Natural killer cell (primary cell): ENCODE results near the gene BCAS1. TPM values are rescaled to one million over a fixed set of nuclear protein-coding genes. Genes with fewer than 3 reads are reported as not detected.

Experiments used
- ATAC-seq, 3 donors: fragments of 150-1000 bp in 2 of 3; fragments of 200-7000 bp in 1 of 3; cut with Tn5 transposase; 1 replicate in 1 of 3; 2 replicates in 2 of 3; pipeline ENCODE4 v1.10.0; 2021; ENCODE audit warnings: mild to moderate bottlenecking in 2 of 3, moderate library complexity in 2 of 3
- DNase-seq, 2 donors: peaks; one replicate each; pipeline versions ENCODE4 v3.0.0 to v3.0.0-alpha.2; 2013 to 2021; ENCODE audit warnings: mixed read lengths in 1 of 2
- H3K27ac ChIP-seq: one replicate; pipeline ENCODE4 v1.5.1; 2013; ENCODE audit warnings: mild to moderate bottlenecking, low read length
- H3K27me3 ChIP-seq: one replicate; pipeline ENCODE4 v1.6.1; 2013; ENCODE audit warnings: low read length; ENCODE audit not compliant: control insufficient read depth, insufficient read depth
- H3K36me3 ChIP-seq: one replicate; pipeline ENCODE4 v1.6.1; 2013; ENCODE audit warnings: low read length; ENCODE audit not compliant: control insufficient read depth, insufficient read depth
- H3K4me1 ChIP-seq: one replicate; pipeline ENCODE4 v1.6.1; 2013; ENCODE audit warnings: low read length; ENCODE audit not compliant: control insufficient read depth, insufficient read depth
- H3K4me3 ChIP-seq: one replicate; pipeline ENCODE4 v1.5.1; 2013; ENCODE audit warnings: low read length
- H3K9me3 ChIP-seq: one replicate; pipeline ENCODE4 v1.6.1; 2013; ENCODE audit warnings: low read length; ENCODE audit not compliant: control insufficient read depth, insufficient read depth
- H3K27ac Mint-ChIP-seq, 2 donors: one replicate each; pipeline ENCODE4 v1.8.0; 2022; ENCODE audit warnings: mild to moderate bottlenecking in 2 of 2, mixed read lengths in 2 of 2, moderate library complexity in 1 of 2
- H3K27me3 Mint-ChIP-seq, 2 donors: one replicate each; pipeline ENCODE4 v1.8.0; 2022; ENCODE audit warnings: low read depth in 2 of 2, mixed read lengths in 2 of 2
- H3K36me3 Mint-ChIP-seq: one replicate; pipeline ENCODE4 v1.8.0; 2022; ENCODE audit warnings: mixed read lengths
- H3K4me1 Mint-ChIP-seq, 2 donors: one replicate each; pipeline ENCODE4 v1.8.0; 2022; ENCODE audit warnings: mixed read lengths in 2 of 2
- H3K4me3 Mint-ChIP-seq: one replicate; pipeline ENCODE4 v1.8.0; 2022; ENCODE audit warnings: mild to moderate bottlenecking, moderate library complexity, mixed read lengths
- H3K9me3 Mint-ChIP-seq, 2 donors: one replicate each; pipeline ENCODE4 v1.8.0; 2022; ENCODE audit warnings: mixed read lengths in 2 of 2
- WGBS: methylation state at CpG from one replicate; pipeline ENCODE4 v1.1.7; 2013; ENCODE audit warnings: missing lambda C conversion rate; ENCODE audit not compliant: insufficient coverage; 5-methylcytosine and 5-hydroxymethylcytosine counted together
- intact Hi-C: fragments of 100-400 bp; cut with micrococcal nuclease; formaldehyde crosslinking; loops from one replicate; pipeline ENCODE4 v1.14.2; 2022
- total RNA-seq, 4 donors: library from RNA; stranded (reverse); fragments of 120-200 nt in 1 of 4; gene quantifications; one replicate each; pipeline versions ENCODE4 v1.2.3 to v1.2.4, GENCODE V29; 2013 to 2022
- TF ChIP-seq, protein P1 (sequence below): fragments of 200-600 bp; IDR thresholded peaks from one replicate; pipeline ENCODE4 v1.8.0; 2022; ENCODE audit warnings: antibody characterized with exemption

The BCAS1 gene
- total RNA-seq, 3 donors from 2014 or later (not counting 1 experiment from before 2014, with no cell fraction given): 0.31 to 1.2 (median 0.68) TPM

DNA sequence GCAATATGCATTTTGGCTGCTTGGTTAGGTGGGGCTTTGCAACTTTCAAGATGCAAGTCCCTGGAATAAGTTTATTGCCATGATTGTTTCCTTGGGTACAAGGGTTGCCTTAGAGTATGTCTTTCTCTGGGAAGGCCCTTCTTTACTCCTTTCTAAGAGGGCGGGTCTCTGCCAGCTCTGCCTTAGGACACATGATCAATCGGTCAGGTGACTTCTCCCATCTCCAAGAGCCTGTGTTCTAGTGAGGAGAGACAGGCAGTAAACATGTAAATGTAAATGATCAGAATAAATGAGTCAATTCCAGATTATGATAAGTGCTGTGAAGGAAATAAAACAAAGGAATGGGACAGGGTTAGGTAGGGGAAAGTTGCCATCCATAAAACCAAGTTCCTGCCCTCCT is 43.2 kb upstream of the BCAS1 start:
- H3K27me3 Mint-ChIP-seq: no peaks in the 10 kb centered on the region
- H3K9me3 Mint-ChIP-seq: no peaks in the 10 kb centered on the region
- H3K36me3 Mint-ChIP-seq: no peaks in the 10 kb centered on the region
- ATAC-seq: no peak
- Histone ChIP-seq H3K9me3 (no peaks in the 10 kb centered on the region), H3K4me3 (no peak overlapping the region), H3K27me3 (no peaks in the 10 kb centered on the region), H3K27ac (no peak overlapping the region), H3K4me1 (no peaks in the 10 kb centered on the region), H3K36me3 (no peaks in the 10 kb centered on the region)
- no peak overlapping the region for H3K27ac Mint-ChIP-seq
- H3K4me3 Mint-ChIP-seq: no peak overlapping the region
- intact Hi-C loops: no loop called here
- 90% methylated on average over 1 of the region's 2 CpGs for WGBS
- DNase-seq: no peak
- H3K4me1 Mint-ChIP-seq: no peaks in the 10 kb centered on the region
- TF ChIP-seq, protein P1, sequence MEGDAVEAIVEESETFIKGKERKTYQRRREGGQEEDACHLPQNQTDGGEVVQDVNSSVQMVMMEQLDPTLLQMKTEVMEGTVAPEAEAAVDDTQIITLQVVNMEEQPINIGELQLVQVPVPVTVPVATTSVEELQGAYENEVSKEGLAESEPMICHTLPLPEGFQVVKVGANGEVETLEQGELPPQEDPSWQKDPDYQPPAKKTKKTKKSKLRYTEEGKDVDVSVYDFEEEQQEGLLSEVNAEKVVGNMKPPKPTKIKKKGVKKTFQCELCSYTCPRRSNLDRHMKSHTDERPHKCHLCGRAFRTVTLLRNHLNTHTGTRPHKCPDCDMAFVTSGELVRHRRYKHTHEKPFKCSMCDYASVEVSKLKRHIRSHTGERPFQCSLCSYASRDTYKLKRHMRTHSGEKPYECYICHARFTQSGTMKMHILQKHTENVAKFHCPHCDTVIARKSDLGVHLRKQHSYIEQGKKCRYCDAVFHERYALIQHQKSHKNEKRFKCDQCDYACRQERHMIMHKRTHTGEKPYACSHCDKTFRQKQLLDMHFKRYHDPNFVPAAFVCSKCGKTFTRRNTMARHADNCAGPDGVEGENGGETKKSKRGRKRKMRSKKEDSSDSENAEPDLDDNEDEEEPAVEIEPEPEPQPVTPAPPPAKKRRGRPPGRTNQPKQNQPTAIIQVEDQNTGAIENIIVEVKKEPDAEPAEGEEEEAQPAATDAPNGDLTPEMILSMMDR: no peak

DNA sequence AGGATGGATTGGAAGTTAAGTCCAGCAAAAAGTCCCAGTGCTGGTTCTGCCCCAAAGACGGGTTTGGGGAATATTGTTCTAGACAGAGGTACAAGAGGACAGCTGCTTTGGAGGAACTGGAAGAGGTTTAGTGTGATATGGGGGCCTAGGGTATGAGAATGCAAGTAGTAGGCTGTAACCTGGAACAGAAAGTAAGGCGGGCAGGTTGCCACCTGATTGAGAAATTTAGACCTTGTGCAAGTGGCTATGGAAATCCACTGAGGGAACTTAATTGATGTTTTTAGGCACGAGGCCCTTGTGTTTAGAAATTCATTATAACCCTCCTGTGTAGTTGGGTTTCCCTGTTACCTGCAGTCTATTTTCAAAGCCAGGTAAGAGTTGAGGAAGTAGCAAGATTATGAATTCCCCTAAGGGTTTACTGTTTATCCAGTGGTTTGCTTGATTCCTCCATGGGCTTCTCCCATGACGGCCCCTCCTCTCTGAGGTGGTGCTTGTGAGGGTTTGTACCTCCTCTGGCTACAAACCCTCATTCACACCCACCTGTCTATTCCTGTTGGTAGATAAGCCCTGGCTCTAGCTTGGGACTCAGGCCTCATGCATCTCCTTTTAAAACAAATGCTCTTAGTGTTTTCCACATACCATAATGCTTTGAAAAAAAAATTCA is 42.0 kb upstream of the BCAS1 start:
- no peak for ATAC-seq
- no peak overlapping the region for H3K27ac Mint-ChIP-seq
- intact Hi-C loops: no loop called here
- TF ChIP-seq, protein P1: no peak
- no peaks in the 10 kb centered on the region for H3K4me1 ChIP-seq
- no peak overlapping the region for H3K4me3 Mint-ChIP-seq
- no peaks in the 10 kb centered on the region for H3K4me1 Mint-ChIP-seq
- no peaks in the 10 kb centered on the region for H3K9me3 Mint-ChIP-seq
- no peak overlapping the region for H3K27ac ChIP-seq
- no peak overlapping the region for H3K4me3 ChIP-seq
- no peaks in the 10 kb centered on the region for H3K36me3 Mint-ChIP-seq
- H3K27me3 ChIP-seq: no peaks in the 10 kb centered on the region
- H3K36me3 ChIP-seq: no peaks in the 10 kb centered on the region
- DNase-seq: no peak
- no peaks in the 10 kb centered on the region for H3K27me3 Mint-ChIP-seq
- no peaks in the 10 kb centered on the region for H3K9me3 ChIP-seq
- WGBS: 87% methylated on average over 4 of the region's 4 CpGs

DNA sequence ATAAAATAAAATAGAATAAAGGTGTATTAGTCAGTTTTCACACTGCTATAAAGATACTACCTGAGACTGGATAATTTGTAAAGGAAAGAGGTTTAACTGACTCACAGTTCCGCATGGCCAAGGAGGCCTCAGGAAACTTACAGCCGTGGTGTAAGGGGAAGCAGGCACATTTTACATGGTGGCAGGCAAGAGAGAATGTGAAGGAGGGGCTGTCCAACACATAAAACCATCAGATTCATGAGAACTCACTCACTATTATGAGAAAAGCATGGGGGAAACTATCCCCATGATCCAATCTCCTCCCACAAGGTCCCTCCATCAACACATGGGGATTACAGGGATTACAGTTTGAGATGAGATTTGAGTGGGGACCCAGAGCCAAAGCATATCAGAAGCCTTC is 41.1 kb upstream of the BCAS1 start:
- ATAC-seq: no peak
- intact Hi-C loops: no loop called here

More for the DNA sequence above, 41.1 kb upstream of the BCAS1 start:
- no peaks in the 10 kb centered on the region for H3K9me3 ChIP-seq
- H3K36me3 ChIP-seq: no peaks in the 10 kb centered on the region
- H3K27me3 ChIP-seq: no peaks in the 10 kb centered on the region
- H3K4me3 ChIP-seq: no peak overlapping the region
- no peaks in the 10 kb centered on the region for H3K36me3 Mint-ChIP-seq
- no peaks in the 10 kb centered on the region for H3K27me3 Mint-ChIP-seq
- no peak overlapping the region for H3K27ac ChIP-seq
- WGBS: 95% methylated on average over 2 of the region's 2 CpGs
- H3K4me3 Mint-ChIP-seq: no peak overlapping the region
- DNase-seq: no peak
- no peaks in the 10 kb centered on the region for H3K4me1 Mint-ChIP-seq
- H3K9me3 Mint-ChIP-seq: no peaks in the 10 kb centered on the region
- no peak overlapping the region for H3K27ac Mint-ChIP-seq
- H3K4me1 ChIP-seq: no peaks in the 10 kb centered on the region
- TF ChIP-seq, protein P1: no peak
